Esophagus squamous epithelium (tissue), 4 donors: ENCODE data around the gene TESMIN.

Experiments
- CTCF ChIP-seq, 6 experiments: fragments of 450-650 bp in 4 of 6; fragments of 200-600 bp in 2 of 6; sonication (generic) in 2 of 6; IDR thresholded peaks; one replicate each; pipeline ENCODE4 v1.5.1; 2016 to 2019; ENCODE audit warnings: antibody characterized with exemption in 6 of 6, mild to moderate bottlenecking in 4 of 6, moderate library complexity in 4 of 6
- POLR2A ChIP-seq, 4 donors: fragments of 450-650 bp; IDR thresholded peaks; one replicate each; pipeline ENCODE4 v1.6.1; 2017; ENCODE audit warnings: antibody characterized with exemption in 4 of 4, mild to moderate bottlenecking in 4 of 4, moderate library complexity in 3 of 4

GRCh38 chr11:68734111-68734510 is 17.2 kb downstream of the TESMIN start:
- TF ChIP-seq POLR2A (IDR thresholded peaks at IDR 0.05) (no peak), CTCF (IDR thresholded peaks at IDR 0.05) (no peak)
